Measurements from ENCODE around the gene EPB41L3. TPM values are rescaled to one million over a fixed set of nuclear protein-coding genes. Genes with fewer than 3 reads are reported as not detected.

The EPB41L3 gene
- polyA plus RNA-seq, 3 donors = 25.2 to 56.6 (median 51.3) TPM

- no peak overlapping the region for H3K27ac Mint-ChIP-seq
- no peak overlapping the region for H3K27ac ChIP-seq (ENCODE audit: low read depth in 1 of 2, low read length in 2 of 2)
- intact Hi-C loops (cut with micrococcal nuclease) = no loop called here
These were observed 178.4 kb downstream of the EPB41L3 start for GRCh38 chr18:5365443-5365842.

DNA sequence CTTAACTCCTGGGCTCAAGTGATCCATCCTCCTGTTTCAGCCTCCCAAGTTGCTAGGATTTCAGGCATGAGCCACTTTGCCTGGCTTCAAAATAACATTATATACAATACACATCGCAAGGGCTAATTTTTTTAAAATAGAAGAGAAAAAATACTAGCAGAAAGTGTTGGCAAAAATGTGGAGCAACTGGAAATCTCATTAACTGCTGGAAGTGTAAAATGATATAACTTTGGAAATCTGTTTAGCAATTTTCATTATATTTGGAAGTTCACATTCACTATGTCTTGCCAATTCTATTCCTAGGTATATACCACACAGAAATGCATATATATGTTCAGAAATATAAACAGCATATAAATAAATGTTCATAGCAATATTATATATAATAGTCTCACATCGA lies 193.2 kb downstream of the EPB41L3 start:
- Mint-ChIP-seq H3K36me3 (no peaks in the 10 kb centered on the region), H3K4me1 (no peaks in the 10 kb centered on the region), H3K4me3 (no peak overlapping the region), H3K27ac (no peak overlapping the region), H3K27me3 (ENCODE audit: low read depth in 3 of 3) (peaks cover 0 to 2% (median 0%) of the 10 kb centered on the region in 3 donors), H3K9me3 (peaks cover 7 to 15% (median 11%) of the 10 kb centered on the region in 7 donors)
- H3K9me3 ChIP-seq (replicated peaks in 1 of 2; ENCODE audit: control insufficient read depth in 1 of 2, insufficient read depth in 1 of 2, low read length in 2 of 2) = peaks cover 4 to 5% of the 10 kb centered on the region in 2 donors
- H3K4me1 ChIP-seq (ENCODE audit: control insufficient read depth in 1 of 2, insufficient read depth in 2 of 2, low read length in 2 of 2) = no peaks in the 10 kb centered on the region
- H3K36me3 ChIP-seq (replicated peaks in 1 of 2; ENCODE audit: control insufficient read depth in 1 of 2, insufficient read depth in 2 of 2, low read length in 2 of 2) = no peaks in the 10 kb centered on the region
- TF ChIP-seq CTCF (IDR thresholded peaks at IDR 0.05) = no peak
- H2AFZ ChIP-seq (ENCODE audit: insufficient read depth, low read depth, low read length, poor library complexity, severe bottlenecking) = no peak overlapping the region
- no peaks in the 10 kb centered on the region for H3K27me3 ChIP-seq (ENCODE audit: control insufficient read depth in 2 of 2, insufficient read depth in 2 of 2, low read length in 2 of 2)
- no peak overlapping the region for H3K4me3 ChIP-seq (replicated peaks in 1 of 3; ENCODE audit: low read depth in 2 of 3, low read length in 3 of 3)
- H4K20me1 ChIP-seq (ENCODE audit: insufficient read depth, low read length) = no peaks in the 10 kb centered on the region
- no peak overlapping the region for H3K9ac ChIP-seq (ENCODE audit: insufficient read depth, low read length, poor library complexity, severe bottlenecking)
- no peaks in the 10 kb centered on the region for H3K79me2 ChIP-seq (ENCODE audit: insufficient read depth, low read length)
- no peak overlapping the region for H3K4me2 ChIP-seq (replicated peaks; ENCODE audit: extremely low read depth, low read length, poor library complexity, severe bottlenecking)
- H3K27ac ChIP-seq (ENCODE audit: low read depth in 1 of 2, low read length in 2 of 2) = no peak overlapping the region
- WGBS (ENCODE audit: insufficient coverage) = no CpG with 5 or more reads among the region's 2 CpGs
- intact Hi-C loops (cut with micrococcal nuclease) = no loop called here
- no peak for DNase-seq

More at GRCh38 chr18:5365443-5365842, 178.4 kb downstream of the EPB41L3 start:
- WGBS (ENCODE audit: insufficient coverage) = 100% methylated on average over 1 of the region's 3 CpGs
- peaks cover 2 to 6% (median 3%) of the 10 kb centered on the region in 3 donors for H3K27me3 Mint-ChIP-seq (ENCODE audit: low read depth in 3 of 3)
- H3K4me3 Mint-ChIP-seq = no peak overlapping the region
- Histone ChIP-seq H3K4me3 (replicated peaks in 1 of 3; ENCODE audit: low read depth in 2 of 3, low read length in 3 of 3) (no peak overlapping the region), H3K79me2 (ENCODE audit: insufficient read depth, low read length) (no peaks in the 10 kb centered on the region), H3K4me1 (ENCODE audit: control insufficient read depth in 1 of 2, insufficient read depth in 2 of 2, low read length in 2 of 2) (no peaks in the 10 kb centered on the region), H3K9me3 (replicated peaks in 1 of 2; ENCODE audit: control insufficient read depth in 1 of 2, insufficient read depth in 1 of 2, low read length in 2 of 2) (no peaks in the 10 kb centered on the region), H4K20me1 (ENCODE audit: insufficient read depth, low read length) (no peaks in the 10 kb centered on the region), H3K36me3 (replicated peaks in 1 of 2; ENCODE audit: control insufficient read depth in 1 of 2, insufficient read depth in 2 of 2, low read length in 2 of 2) (no peaks in the 10 kb centered on the region), H3K4me2 (replicated peaks; ENCODE audit: extremely low read depth, low read length, poor library complexity, severe bottlenecking) (no peak overlapping the region), H3K27me3 (ENCODE audit: control insufficient read depth in 2 of 2, insufficient read depth in 2 of 2, low read length in 2 of 2) (no peaks in the 10 kb centered on the region), H3K9ac (ENCODE audit: insufficient read depth, low read length, poor library complexity, severe bottlenecking) (no peak overlapping the region), H2AFZ (ENCODE audit: insufficient read depth, low read depth, low read length, poor library complexity, severe bottlenecking) (no peak overlapping the region)
- DNase-seq = no peak
- no peak for TF ChIP-seq CTCF (IDR thresholded peaks at IDR 0.05)
- peaks cover 0 to 6% (median 2%) of the 10 kb centered on the region in 7 donors for H3K9me3 Mint-ChIP-seq
- H3K4me1 Mint-ChIP-seq = no peaks in the 10 kb centered on the region
- no peaks in the 10 kb centered on the region for H3K36me3 Mint-ChIP-seq

Other genes with a start within 250 kb of the EPB41L3 start
- 1 to 10 TPM; 6.8 to 10.0 (median 7.5) TPM for gene ZBTB14, start 248.3 kb downstream of the EPB41L3 start, polyA plus RNA-seq